ENCODE measurements around the gene ANK3. TPM values are rescaled to one million over a fixed set of nuclear protein-coding genes. Genes with fewer than 3 reads are reported as not detected.

ANK3 gene
- total and polyA plus RNA-seq, 2 experiments from 2014 or later: 26.2 to 49.0 TPM

- Histone ChIP-seq H3K79me2 (no peaks in the 10 kb centered on the region), H3K36me3 (replicated peaks; ENCODE audit: insufficient read depth, low read depth) (no peaks in the 10 kb centered on the region), H3K4me2 (no peak overlapping the region), H3K27me3 (no peaks in the 10 kb centered on the region), H2AFZ (no peak overlapping the region), H3K27ac (no peak overlapping the region), H4K20me1 (ENCODE audit: insufficient read depth, poor library complexity, severe bottlenecking) (no peaks in the 10 kb centered on the region), H3K4me1 (ENCODE audit: insufficient read depth) (peaks cover 6% of the 10 kb centered on the region), H3K9me3 (ENCODE audit: low read depth) (no peaks in the 10 kb centered on the region), H3K4me3 (no peak overlapping the region), H3K9me2 (replicated peaks; ENCODE audit: insufficient read depth) (no peaks in the 10 kb centered on the region)
- TF ChIP-seq EZH2phosphoT487 (IDR thresholded peaks at IDR 0.05; ENCODE audit: low read depth, severe bottlenecking, unreplicated experiment) (no peak), CTCF (IDR thresholded peaks at IDR 0.05; ENCODE audit: poor library complexity) (no peak), EZH2 (IDR thresholded peaks at IDR 0.05; ENCODE audit: borderline replicate concordance) (no peak)
- WGBS (ENCODE audit: low lambda C conversion rate, missing lambda C conversion rate): 85% methylated on average over 5 of the region's 5 CpGs
- no peak for DNase-seq (ENCODE audit: low spot score)
Observed at GRCh38 chr10:60291344-60291930, 98.2 kb downstream of the ANK3 start.

GRCh38 chr10:60290558-60290957, 99.1 kb downstream of the ANK3 start:
- Histone ChIP-seq H3K4me1 (ENCODE audit: insufficient read depth) (peaks cover 6% of the 10 kb centered on the region), H3K4me3 (no peak overlapping the region), H3K9me3 (ENCODE audit: low read depth) (no peaks in the 10 kb centered on the region), H3K27me3 (no peaks in the 10 kb centered on the region), H3K4me2 (no peak overlapping the region), H3K27ac (no peak overlapping the region), H4K20me1 (ENCODE audit: insufficient read depth, poor library complexity, severe bottlenecking) (no peaks in the 10 kb centered on the region), H3K79me2 (no peaks in the 10 kb centered on the region), H3K9me2 (replicated peaks; ENCODE audit: insufficient read depth) (no peaks in the 10 kb centered on the region), H3K36me3 (replicated peaks; ENCODE audit: insufficient read depth, low read depth) (no peaks in the 10 kb centered on the region), H2AFZ (no peak overlapping the region)
- TF ChIP-seq CTCF (IDR thresholded peaks at IDR 0.05; ENCODE audit: poor library complexity) (no peak), EZH2 (IDR thresholded peaks at IDR 0.05; ENCODE audit: borderline replicate concordance) (no peak), EZH2phosphoT487 (IDR thresholded peaks at IDR 0.05; ENCODE audit: low read depth, severe bottlenecking, unreplicated experiment) (no peak)
- no peak for DNase-seq (ENCODE audit: low spot score)

- TF ChIP-seq EZH2phosphoT487 (IDR thresholded peaks at IDR 0.05; ENCODE audit: low read depth, severe bottlenecking, unreplicated experiment): no peak
- TF ChIP-seq EZH2 (IDR thresholded peaks at IDR 0.05; ENCODE audit: borderline replicate concordance): no peak
Observed at GRCh38 chr10:60289800-60290199, 99.9 kb downstream of the ANK3 start.

GRCh38 chr10:60288256-60288655, 101.4 kb downstream of the ANK3 start:
- H3K4me1 ChIP-seq (ENCODE audit: insufficient read depth): no peaks in the 10 kb centered on the region
- H3K27me3 ChIP-seq: no peaks in the 10 kb centered on the region
- WGBS (ENCODE audit: low lambda C conversion rate, missing lambda C conversion rate): 76% methylated on average over 3 of the region's 3 CpGs
- H3K4me2 ChIP-seq: no peak overlapping the region
- DNase-seq (ENCODE audit: low spot score): no peak
- no peak overlapping the region for H3K4me3 ChIP-seq
- H3K36me3 ChIP-seq (replicated peaks; ENCODE audit: insufficient read depth, low read depth): no peaks in the 10 kb centered on the region
- no peaks in the 10 kb centered on the region for H3K9me3 ChIP-seq (ENCODE audit: low read depth)
- H4K20me1 ChIP-seq (ENCODE audit: insufficient read depth, poor library complexity, severe bottlenecking): no peaks in the 10 kb centered on the region
- no peak overlapping the region for H3K27ac ChIP-seq
- H3K79me2 ChIP-seq: no peaks in the 10 kb centered on the region
- H3K9me2 ChIP-seq (replicated peaks; ENCODE audit: insufficient read depth): no peaks in the 10 kb centered on the region
- no peak overlapping the region for H2AFZ ChIP-seq
- TF ChIP-seq CTCF (IDR thresholded peaks at IDR 0.05; ENCODE audit: poor library complexity) (no peak), EZH2phosphoT487 (IDR thresholded peaks at IDR 0.05; ENCODE audit: low read depth, severe bottlenecking, unreplicated experiment) (no peak), EZH2 (IDR thresholded peaks at IDR 0.05; ENCODE audit: borderline replicate concordance) (no peak)

More at GRCh38 chr10:60289800-60290199, 99.9 kb downstream of the ANK3 start:
- Histone ChIP-seq H3K9me2 (replicated peaks; ENCODE audit: insufficient read depth) (no peaks in the 10 kb centered on the region), H4K20me1 (ENCODE audit: insufficient read depth, poor library complexity, severe bottlenecking) (no peaks in the 10 kb centered on the region), H3K9me3 (ENCODE audit: low read depth) (no peaks in the 10 kb centered on the region), H2AFZ (no peak overlapping the region), H3K4me3 (no peak overlapping the region), H3K4me2 (no peak overlapping the region), H3K4me1 (ENCODE audit: insufficient read depth) (peaks cover 6% of the 10 kb centered on the region), H3K27me3 (no peaks in the 10 kb centered on the region), H3K79me2 (no peaks in the 10 kb centered on the region), H3K27ac (no peak overlapping the region), H3K36me3 (replicated peaks; ENCODE audit: insufficient read depth, low read depth) (no peaks in the 10 kb centered on the region)
- no peak for DNase-seq (ENCODE audit: low spot score)
- WGBS (ENCODE audit: low lambda C conversion rate, missing lambda C conversion rate): 83% methylated on average over 9 of the region's 9 CpGs
